Mesenchymal stem cell (in vitro differentiated cells and primary cell): Measurements from ENCODE around the gene CAPN2. TPM values are rescaled to one million over a fixed set of nuclear protein-coding genes. Genes with fewer than 3 reads are reported as not detected.
A peak's percentile ranks its signal among the peaks of the same experiment; 100 is the strongest.

Source experiments
- DNase-seq: peaks from one replicate; pipeline ENCODE4 v3.0.0-alpha.2; 2013
- H2AFZ ChIP-seq: one replicate; pipeline ENCODE4 v1.6.1; 2013; ENCODE audit warnings: low read depth, mild to moderate bottlenecking, control low read depth, inconsistent platforms, low read length, moderate library complexity
- H2AK5ac ChIP-seq: 2 replicates; pipeline ENCODE4 v1.6.1; 2013; ENCODE audit warnings: low read length, moderate library complexity, mild to moderate bottlenecking, inconsistent platforms; ENCODE audit not compliant: severe bottlenecking
- H2BK120ac ChIP-seq: one replicate; pipeline ENCODE4 v1.6.1; 2013; ENCODE audit warnings: low read depth, mild to moderate bottlenecking, inconsistent platforms, low read length, moderate library complexity
- H2BK12ac ChIP-seq, 2 experiments: one replicate each; pipeline ENCODE4 v1.6.1; 2013; ENCODE audit warnings: inconsistent platforms in 2 of 2, low read length in 2 of 2, mild to moderate bottlenecking in 2 of 2, moderate library complexity in 2 of 2, control low read depth in 1 of 2
- H2BK15ac ChIP-seq: one replicate; pipeline ENCODE4 v1.6.1; 2013; ENCODE audit warnings: mild to moderate bottlenecking, low read depth, inconsistent platforms; ENCODE audit not compliant: poor library complexity, severe bottlenecking
- H2BK5ac ChIP-seq: 2 replicates; pipeline ENCODE4 v1.6.1; 2013; ENCODE audit warnings: low read depth, mild to moderate bottlenecking, low read length, control low read depth, inconsistent platforms; ENCODE audit not compliant: poor library complexity, severe bottlenecking
- H3K14ac ChIP-seq, 2 experiments: one replicate each; pipeline ENCODE4 v1.6.1; 2013; ENCODE audit warnings: inconsistent platforms in 2 of 2, low read length in 2 of 2, control low read depth in 1 of 2, mild to moderate bottlenecking in 1 of 2, moderate library complexity in 1 of 2
- H3K18ac ChIP-seq, 2 experiments: one replicate each; pipeline ENCODE4 v1.6.1; 2013; ENCODE audit warnings: inconsistent platforms in 2 of 2, low read length in 2 of 2, control low read depth in 1 of 2, low read depth in 1 of 2, mild to moderate bottlenecking in 1 of 2
- H3K23ac ChIP-seq, 2 experiments: one replicate each; pipeline ENCODE4 v1.6.1; 2013; ENCODE audit warnings: inconsistent platforms in 2 of 2, low read length in 2 of 2, mild to moderate bottlenecking in 2 of 2, moderate library complexity in 2 of 2, control low read depth in 1 of 2
- H3K27ac ChIP-seq: 2 replicates; pipeline ENCODE4 v1.5.1; 2013; ENCODE audit warnings: mild to moderate bottlenecking, moderate library complexity, low read length, control low read depth, inconsistent platforms; ENCODE audit not compliant: poor library complexity, severe bottlenecking
- H3K27me3 ChIP-seq, 2 experiments: 2 replicates each; pipeline versions ENCODE4 v1.6.1 to v1.7.0; 2013; ENCODE audit warnings: low read length in 2 of 2, mild to moderate bottlenecking in 2 of 2, moderate library complexity in 2 of 2, control low read depth in 1 of 2, inconsistent platforms in 1 of 2; ENCODE audit not compliant: control insufficient read depth in 1 of 2, insufficient read depth in 1 of 2
- H3K36me3 ChIP-seq, 2 experiments: 2 replicates each; pipeline versions ENCODE4 v1.6.1 to v1.7.0; 2013; ENCODE audit warnings: low read length in 2 of 2, control low read depth in 1 of 2, inconsistent platforms in 1 of 2, low read depth in 1 of 2, mild to moderate bottlenecking in 1 of 2; ENCODE audit not compliant: insufficient read depth in 2 of 2, control insufficient read depth in 1 of 2
- H3K4ac ChIP-seq, 2 experiments: one replicate each; pipeline ENCODE4 v1.6.1; 2013; ENCODE audit warnings: inconsistent platforms in 2 of 2, low read length in 2 of 2, mild to moderate bottlenecking in 2 of 2, moderate library complexity in 2 of 2, control low read depth in 1 of 2, low read depth in 1 of 2
- H3K4me1 ChIP-seq: 2 replicates; pipeline ENCODE4 v1.6.1; 2013; ENCODE audit warnings: low read depth, low read length, control low read depth; ENCODE audit not compliant: control insufficient read depth, insufficient read depth
- H3K4me2 ChIP-seq: 2 replicates; pipeline ENCODE4 v1.6.1; 2013; ENCODE audit warnings: low read length, mild to moderate bottlenecking, inconsistent platforms; ENCODE audit not compliant: poor library complexity, severe bottlenecking
- H3K4me3 ChIP-seq, 2 experiments: 2 replicates each; pipeline versions ENCODE4 v1.5.1 to v1.7.0; 2013; ENCODE audit warnings: low read length in 2 of 2, mild to moderate bottlenecking in 2 of 2, control low read depth in 1 of 2, low read depth in 1 of 2; ENCODE audit not compliant: insufficient read depth in 1 of 2
- H3K79me1 ChIP-seq: replicated peaks from 2 replicates; pipeline ENCODE4 v1.6.1; 2013; ENCODE audit warnings: mild to moderate bottlenecking, control low read depth, low read length, inconsistent platforms; ENCODE audit not compliant: poor library complexity, severe bottlenecking
- H3K9ac ChIP-seq: 2 replicates; pipeline ENCODE4 v1.7.0; 2013; ENCODE audit warnings: mild to moderate bottlenecking, low read length, moderate library complexity
- H3K9me3 ChIP-seq: 2 replicates; pipeline ENCODE4 v1.7.0; 2013; ENCODE audit warnings: mild to moderate bottlenecking, low read length; ENCODE audit not compliant: control insufficient read depth
- H4K8ac ChIP-seq: one replicate; pipeline ENCODE4 v1.6.1; 2013; ENCODE audit warnings: inconsistent platforms, mild to moderate bottlenecking, low read length, moderate library complexity
- H4K91ac ChIP-seq: one replicate; pipeline ENCODE4 v1.6.1; 2013; ENCODE audit warnings: mild to moderate bottlenecking, low read length, inconsistent platforms
- WGBS: methylation state at CpG from one replicate; pipeline ENCODE4 v1.1.7; 2013; ENCODE audit warnings: mixed read lengths; 5-methylcytosine and 5-hydroxymethylcytosine counted together
- polyA plus RNA-seq, 2 experiments: library from polyadenylated mRNA; stranded (reverse); fragments of 200-250 nt; gene quantifications; one replicate each; pipeline ENCODE4 v1.2.3, GENCODE V29; 2013

CAPN2 gene
- 247 TPM for polyA plus RNA-seq (2013, experiment 1 of 2)
- polyA plus RNA-seq (2013, experiment 2 of 2): 249 TPM

DNA sequence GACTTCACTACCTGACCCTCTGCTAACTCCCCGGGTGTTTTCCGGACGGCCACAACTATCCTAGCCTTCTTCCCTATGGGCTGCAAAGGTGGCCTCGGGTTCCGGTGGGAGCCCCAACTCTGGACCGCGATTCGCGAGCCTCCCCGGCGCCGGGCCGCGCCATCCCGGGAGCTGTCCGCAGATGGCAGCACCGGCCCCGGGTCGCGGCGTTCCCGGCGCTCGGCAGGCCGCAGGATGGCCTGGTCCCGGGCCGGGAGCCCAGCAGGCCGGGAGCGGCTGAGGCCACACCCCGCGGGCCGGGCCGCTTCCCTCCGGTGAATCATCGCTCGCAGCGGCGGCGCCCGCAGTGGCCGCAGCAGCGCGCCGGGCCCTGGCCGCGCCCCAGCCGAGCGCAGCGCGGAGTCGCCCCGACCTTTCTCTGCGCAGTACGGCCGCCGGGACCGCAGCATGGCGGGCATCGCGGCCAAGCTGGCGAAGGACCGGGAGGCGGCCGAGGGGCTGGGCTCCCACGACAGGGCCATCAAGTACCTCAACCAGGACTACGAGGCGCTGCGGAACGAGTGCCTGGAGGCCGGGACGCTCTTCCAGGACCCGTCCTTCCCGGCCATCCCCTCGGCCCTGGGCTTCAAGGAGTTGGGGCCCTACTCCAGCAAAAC, at the start of gene CAPN2:
CAPN2 (plus strand) TSS at position 346 of the 656 bp plus-strand sequence; CDS start at position 448, 102 bp downstream.
- Histone ChIP-seq H2BK5ac (peak within 1 kb of the TSS; percentile 98), H2AK5ac (peak within 1 kb of the TSS; percentile 84), H4K91ac (peak within 1 kb of the TSS; percentile 89), H3K9ac (peak within 1 kb of the TSS; percentile 99), H3K4me2 (peak within 1 kb of the TSS; percentile 89), H3K23ac (peak within 1 kb of the TSS; percentile 15 to 29), H3K79me1 (peaks cover 4% of the 10 kb centered on the region), H3K18ac (peak within 1 kb of the TSS; percentile 87 to 100), H2BK120ac (peak within 1 kb of the TSS; percentile 93), H4K8ac (peak within 1 kb of the TSS; percentile 96), H3K9me3 (no peaks in the 10 kb centered on the region), H3K27me3 (no peaks in the 10 kb centered on the region), H2BK12ac (peak within 1 kb of the TSS; percentile 87 to 96), H2AFZ (no peak within 1 kb of the TSS), H2BK15ac (peak within 1 kb of the TSS; percentile 78), H3K4me3 (peak within 1 kb of the TSS; percentile 68 to 97), H3K36me3 (peaks cover 8 to 30% of the 10 kb centered on the region in 2 experiments), H3K14ac (peak within 1 kb of the TSS in 1 of 2 experiments; percentile 90), H3K4me1 (peaks cover 36% of the 10 kb centered on the region), H3K4ac (peak within 1 kb of the TSS; percentile 98 to 99), H3K27ac (peak within 1 kb of the TSS; percentile 96)
- peak; percentile 89 for DNase-seq
- under 1% methylated on average over 71 of the region's 74 CpGs for WGBS

DNA sequence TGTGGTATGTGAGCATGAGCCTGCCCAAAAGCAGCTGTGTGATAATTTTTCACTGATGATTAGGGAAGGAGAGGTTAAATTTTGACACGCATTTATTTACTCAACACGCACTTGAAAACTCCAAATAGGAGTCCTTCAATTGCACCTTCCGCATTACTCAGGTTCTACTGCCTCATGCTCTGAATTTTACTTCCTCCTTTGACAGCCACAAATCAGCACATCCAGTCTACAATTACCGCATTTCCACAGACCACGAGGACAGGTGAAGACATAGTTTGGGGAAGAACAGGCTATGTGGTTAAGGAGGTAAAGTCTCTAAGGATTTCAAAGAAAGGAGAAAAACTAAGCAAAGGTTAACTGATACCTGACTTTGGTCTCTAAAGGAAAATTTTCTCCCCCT, 49.4 kb upstream of the CAPN2 start:
- H3K23ac ChIP-seq: no peak overlapping the region
- no peak overlapping the region for H2BK5ac ChIP-seq
- no peak overlapping the region for H3K14ac ChIP-seq
- no peak overlapping the region for H3K4me2 ChIP-seq
- H2AFZ ChIP-seq: no peak overlapping the region
- H2BK12ac ChIP-seq: no peak overlapping the region
- no peak overlapping the region for H4K91ac ChIP-seq
- no peak overlapping the region for H3K18ac ChIP-seq
- H3K27me3 ChIP-seq: peaks cover 30 to 35% of the 10 kb centered on the region in 2 experiments
- H3K9ac ChIP-seq: no peak overlapping the region
- H3K4me1 ChIP-seq: no peaks in the 10 kb centered on the region
- H3K27ac ChIP-seq: no peak overlapping the region
- H3K36me3 ChIP-seq: no peaks in the 10 kb centered on the region
- no peak overlapping the region for H2BK120ac ChIP-seq
- no peak overlapping the region for H4K8ac ChIP-seq
- no peaks in the 10 kb centered on the region for H3K79me1 ChIP-seq
- no peak overlapping the region for H3K4me3 ChIP-seq
- no peak overlapping the region for H2AK5ac ChIP-seq
- no peak overlapping the region for H2BK15ac ChIP-seq
- DNase-seq: no peak
- 50% methylated on average over 3 of the region's 5 CpGs for WGBS
- no peaks in the 10 kb centered on the region for H3K9me3 ChIP-seq
- no peak overlapping the region for H3K4ac ChIP-seq

DNA sequence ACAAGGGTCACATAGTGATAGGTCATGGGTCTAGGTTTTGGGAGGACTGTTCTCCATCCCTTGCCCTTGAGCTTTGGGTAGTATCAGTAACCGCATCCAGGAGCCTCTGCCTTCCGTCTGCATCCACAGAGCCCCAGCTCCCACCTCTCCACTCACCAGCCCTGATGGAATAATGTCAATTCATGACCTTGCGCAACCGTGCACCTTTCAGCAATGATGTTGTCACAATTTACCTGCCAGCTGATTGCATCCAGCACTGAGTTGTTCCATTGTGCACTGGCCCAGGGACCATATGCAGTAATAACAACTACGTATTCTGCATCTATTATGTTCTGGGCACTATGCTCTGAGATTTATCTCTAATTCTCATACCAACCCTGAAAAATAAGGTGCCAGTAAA, 48.2 kb upstream of the CAPN2 start:
- no peak overlapping the region for H3K23ac ChIP-seq
- H3K27ac ChIP-seq: no peak overlapping the region
- no peak overlapping the region for H2BK120ac ChIP-seq
- H3K14ac ChIP-seq: no peak overlapping the region
- no peak overlapping the region for H2BK15ac ChIP-seq
- no peak overlapping the region for H3K18ac ChIP-seq
- H3K36me3 ChIP-seq: no peaks in the 10 kb centered on the region
- no peak overlapping the region for H3K4ac ChIP-seq
- H2BK5ac ChIP-seq: no peak overlapping the region
- H3K27me3 ChIP-seq: peaks cover 30 to 38% of the 10 kb centered on the region in 2 experiments
- H3K4me2 ChIP-seq: no peak overlapping the region
- H3K79me1 ChIP-seq: no peaks in the 10 kb centered on the region
- H2AK5ac ChIP-seq: no peak overlapping the region
- no peak overlapping the region for H2BK12ac ChIP-seq
- no peak overlapping the region for H4K8ac ChIP-seq
- no peak overlapping the region for H3K4me3 ChIP-seq
- H3K9ac ChIP-seq: no peak overlapping the region
- no peak overlapping the region for H4K91ac ChIP-seq
- no peaks in the 10 kb centered on the region for H3K4me1 ChIP-seq
- DNase-seq: no peak
- no peaks in the 10 kb centered on the region for H3K9me3 ChIP-seq
- 74% methylated on average over 5 of the region's 5 CpGs for WGBS
- H2AFZ ChIP-seq: peak overlapping the region; percentile 36

DNA sequence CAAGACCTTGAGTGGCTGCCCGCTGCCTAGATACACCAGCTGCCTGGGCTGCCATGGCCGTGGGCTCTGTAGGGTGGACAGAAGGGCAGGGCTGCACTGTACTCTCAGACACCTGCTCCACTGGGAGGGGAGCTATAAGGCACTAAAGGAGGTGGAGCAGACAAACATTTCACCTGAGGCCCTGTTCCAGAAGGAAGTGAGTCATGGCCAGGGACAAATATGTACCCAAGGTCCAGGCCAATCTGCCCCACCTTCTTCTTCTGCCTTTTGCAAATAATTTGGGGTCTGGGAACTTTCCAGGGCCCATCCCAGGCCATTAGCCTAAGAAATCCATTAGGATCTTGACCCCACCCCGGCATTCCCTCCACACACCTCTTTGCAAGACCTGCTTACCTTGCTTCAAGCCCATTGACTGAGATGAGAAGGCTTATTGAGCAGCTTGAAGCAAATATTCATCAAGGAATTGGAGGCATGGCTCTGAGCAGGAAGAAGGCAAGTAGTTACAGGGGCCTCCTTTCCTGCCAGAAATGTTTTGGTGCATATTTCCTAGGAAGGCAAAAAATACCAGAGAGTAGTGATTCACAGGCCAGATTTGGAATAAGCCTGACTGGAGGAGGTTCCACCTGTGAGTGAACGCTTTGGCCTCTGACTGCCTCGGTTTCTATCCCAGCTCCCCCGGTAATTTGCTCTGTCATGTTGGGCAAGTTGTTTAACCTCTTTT, 46.6 kb upstream of the CAPN2 start, which contains the start of gene CAPN8:
CAPN8 (minus strand) TSS at position 110 of the 721 bp plus-strand sequence; CDS start at position 55, 55 bp downstream.
- H3K4me1 ChIP-seq: no peaks in the 10 kb centered on the region
- H3K14ac ChIP-seq: no peak within 1 kb of the TSS
- 74% methylated on average over 5 of the region's 6 CpGs for WGBS
- H3K23ac ChIP-seq: no peak within 1 kb of the TSS
- H2BK120ac ChIP-seq: no peak within 1 kb of the TSS
- no peak within 1 kb of the TSS for H4K91ac ChIP-seq
- no peak within 1 kb of the TSS for H3K18ac ChIP-seq
- no peak within 1 kb of the TSS for H3K4me2 ChIP-seq
- H3K79me1 ChIP-seq: no peaks in the 10 kb centered on the region
- no peaks in the 10 kb centered on the region for H3K9me3 ChIP-seq
- no peak within 1 kb of the TSS for H2AFZ ChIP-seq
- H2BK12ac ChIP-seq: no peak within 1 kb of the TSS
- no peak within 1 kb of the TSS for H3K4ac ChIP-seq
- DNase-seq: no peak
- no peaks in the 10 kb centered on the region for H3K36me3 ChIP-seq
- H2AK5ac ChIP-seq: no peak within 1 kb of the TSS
- H2BK15ac ChIP-seq: no peak within 1 kb of the TSS
- H2BK5ac ChIP-seq: no peak within 1 kb of the TSS
- H3K9ac ChIP-seq: no peak within 1 kb of the TSS
- no peak within 1 kb of the TSS for H3K27ac ChIP-seq
- no peak within 1 kb of the TSS for H3K4me3 ChIP-seq
- peaks cover 20 to 43% of the 10 kb centered on the region in 2 experiments for H3K27me3 ChIP-seq
- no peak within 1 kb of the TSS for H4K8ac ChIP-seq
